SW 1271 (cell line): Measurements from ENCODE around the gene APAF1.
A peak's percentile ranks its signal among the peaks of the same experiment; 100 is the strongest.

Experiments used
- DNase-seq, 2 experiments: peaks; one replicate each; lab custom pipeline; 2025; lab: John Stamatoyannopoulos, UW

APAF1 gene

DNA sequence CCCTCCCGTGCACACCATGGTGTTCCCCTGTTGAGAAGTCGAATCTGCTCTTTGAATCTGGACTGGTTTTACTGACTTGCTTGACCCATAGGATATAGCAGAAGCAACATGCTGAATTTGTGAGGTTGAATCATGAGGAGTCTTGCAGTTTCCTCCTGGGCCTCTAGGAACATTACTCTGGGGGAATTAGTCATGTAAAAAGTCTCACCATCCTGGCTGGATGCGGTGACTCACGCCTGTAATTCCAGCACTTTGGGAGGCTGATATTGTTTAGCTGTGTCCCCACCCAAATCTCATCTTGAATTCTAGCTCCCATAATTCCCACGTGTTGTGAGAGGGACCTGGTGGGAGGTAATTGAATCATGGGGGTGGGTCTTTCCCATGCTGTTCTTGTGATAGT, 110.8 kb downstream of the APAF1 start:
- DNase-seq: peak in 1 of 2 experiments; percentile 27

DNA sequence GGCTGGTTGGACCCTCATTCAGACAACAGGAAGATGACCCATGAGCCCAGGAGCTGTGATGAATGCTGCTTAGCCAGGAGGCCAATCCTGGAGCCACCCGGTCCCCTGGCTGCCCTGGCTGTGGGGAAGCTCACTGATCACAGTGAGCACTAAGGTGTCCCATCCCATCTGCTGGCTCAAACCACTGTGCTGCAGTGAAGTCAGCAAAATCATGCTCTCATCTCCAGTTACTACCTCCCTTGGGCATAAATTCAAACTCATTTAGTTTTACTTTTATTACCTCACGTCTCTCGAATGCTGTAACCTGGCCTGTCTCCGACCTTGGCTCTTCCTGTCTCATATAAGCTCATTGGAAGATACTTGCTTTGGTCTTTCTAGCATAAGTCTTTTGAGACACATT, 112.4 kb downstream of the APAF1 start:
- no peak for DNase-seq

DNA sequence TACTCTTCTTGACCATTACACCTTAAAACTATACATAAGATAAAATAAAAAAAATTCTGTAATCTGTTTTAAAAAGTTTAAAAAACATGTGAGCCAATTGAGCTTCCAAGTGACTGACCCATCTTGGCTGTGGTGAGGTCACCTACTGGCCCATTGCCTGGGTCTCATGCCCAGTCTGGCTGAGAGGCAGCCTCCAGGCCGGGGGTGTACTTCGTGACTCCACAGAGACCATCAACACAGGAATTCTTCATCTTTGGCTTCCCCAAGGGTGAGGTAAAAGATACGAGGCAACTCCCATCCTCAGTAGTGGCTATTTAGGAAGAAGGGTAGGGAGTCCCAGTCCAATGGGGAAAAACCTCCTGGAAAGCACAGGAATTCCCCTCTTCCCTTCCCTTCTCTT, 113.2 kb downstream of the APAF1 start:
- DNase-seq: no peak

DNA sequence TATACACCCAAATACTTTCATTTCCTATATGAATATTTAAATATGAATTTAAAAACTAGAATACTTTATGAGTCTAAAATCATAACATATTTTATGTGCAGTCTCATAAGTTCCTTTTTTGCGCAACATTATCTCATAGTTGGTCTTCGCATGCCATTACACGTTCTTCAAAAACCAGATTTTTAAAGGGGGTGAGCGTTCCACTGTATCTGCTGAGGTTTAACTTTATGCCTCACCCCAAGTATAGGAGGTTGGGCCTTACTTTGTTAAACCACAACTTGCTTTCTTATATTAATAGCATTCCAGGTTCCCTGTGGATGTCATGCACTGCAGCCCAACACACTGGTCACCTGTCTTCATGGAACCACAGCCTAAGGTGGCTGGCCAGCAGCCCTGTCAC, 118.6 kb downstream of the APAF1 start:
- no peak for DNase-seq

DNA sequence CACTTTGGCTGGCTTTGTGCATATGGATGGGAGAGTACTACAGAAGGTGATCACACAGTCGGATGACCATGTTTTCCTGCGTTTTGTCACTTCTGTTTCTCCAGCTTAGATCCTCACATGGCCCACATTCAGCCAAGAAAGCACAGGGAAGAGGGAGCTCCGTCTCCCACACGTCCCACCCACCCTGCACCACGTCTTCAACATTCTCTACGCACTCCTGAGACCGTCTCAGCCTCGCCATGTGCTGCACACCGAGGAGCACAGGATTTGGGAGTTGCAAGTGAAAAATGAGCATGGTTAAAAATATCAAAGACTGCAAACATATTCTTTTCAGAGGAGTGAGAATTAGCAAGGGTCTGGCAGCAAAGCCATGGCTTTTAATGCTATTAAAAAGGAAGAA, 122.2 kb downstream of the APAF1 start:
- DNase-seq: no peak

DNA sequence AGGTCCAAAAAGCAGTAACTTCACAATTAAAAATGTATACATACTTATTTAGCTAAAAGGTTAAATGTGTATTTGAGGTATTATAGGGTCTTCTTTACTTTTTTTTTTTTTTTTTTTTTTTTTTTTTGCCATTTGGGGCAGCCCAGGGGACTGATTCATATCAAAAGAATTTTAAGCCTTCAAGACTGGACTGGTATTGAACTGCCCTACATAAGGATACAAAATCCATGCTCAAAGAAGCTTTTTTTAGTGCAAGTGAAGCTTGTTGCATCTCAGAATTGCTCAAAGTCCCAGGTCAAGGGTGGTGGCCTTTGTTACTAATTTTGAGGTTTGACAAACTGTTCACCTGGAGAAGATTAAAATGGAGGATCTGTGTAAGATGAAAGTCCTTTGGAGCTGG, 124.0 kb downstream of the APAF1 start:
- no peak for DNase-seq

DNA sequence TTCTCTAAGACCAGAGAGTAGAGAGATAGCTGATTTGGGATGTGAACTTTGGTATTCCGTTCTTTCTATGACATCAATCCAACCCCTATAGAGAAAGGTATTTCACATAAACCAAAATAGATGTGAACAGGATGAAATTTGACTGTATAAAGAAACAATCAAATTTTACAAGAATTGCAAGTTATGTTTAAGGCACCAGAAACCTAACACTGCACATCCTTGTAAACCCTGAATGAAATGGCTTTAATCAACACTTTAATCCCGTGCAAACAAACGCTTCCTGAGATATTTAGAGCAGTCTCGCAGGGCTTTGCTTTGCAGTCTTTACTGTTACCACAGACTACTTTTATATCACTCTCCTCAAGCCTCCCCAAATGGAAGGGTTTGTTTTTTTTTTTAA, 125.1 kb downstream of the APAF1 start:
- DNase-seq: no peak

DNA sequence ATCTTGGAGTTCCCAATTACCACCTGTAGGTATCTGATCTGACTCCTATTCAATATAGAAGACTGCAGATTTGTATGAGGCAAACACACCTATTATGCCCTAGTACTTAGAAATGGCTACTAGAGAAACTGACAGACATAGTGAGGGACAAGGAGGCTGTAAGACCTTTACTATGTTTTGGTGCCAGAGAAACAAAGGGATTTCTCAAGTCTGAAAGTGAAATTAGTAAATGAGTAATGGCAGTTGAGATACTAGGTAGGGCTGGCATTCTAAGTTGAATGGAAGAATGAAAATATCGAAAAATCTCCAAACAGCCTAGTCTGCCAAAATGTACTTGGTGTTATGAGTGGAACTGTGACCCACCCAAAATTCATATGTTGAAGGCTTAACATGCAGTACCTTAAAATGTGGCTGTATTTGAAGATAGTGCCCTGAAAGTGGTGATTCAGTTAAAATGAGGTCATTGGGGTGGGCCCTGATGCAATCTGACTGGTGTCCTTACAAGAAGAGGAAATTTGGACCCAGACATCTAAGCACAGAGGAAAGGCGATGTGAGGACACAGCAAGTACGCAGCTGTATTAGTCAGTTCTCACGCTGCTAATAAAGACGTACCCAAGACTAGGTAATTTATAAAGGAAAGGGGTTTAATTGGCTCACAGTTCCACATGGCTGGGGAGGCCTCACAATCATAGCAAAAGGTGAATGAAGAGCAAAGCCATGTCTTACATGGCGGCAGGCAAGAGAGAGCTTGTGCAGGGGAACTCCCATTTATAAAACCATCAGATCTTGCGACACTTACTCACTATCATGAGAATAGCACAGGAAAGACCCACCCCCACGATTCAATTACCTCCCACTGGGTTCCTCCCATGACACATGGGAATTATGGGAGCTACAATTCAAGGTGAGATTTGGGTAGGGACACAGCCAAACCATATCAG, 127.0 kb downstream of the APAF1 start:
- DNase-seq: no peak

DNA sequence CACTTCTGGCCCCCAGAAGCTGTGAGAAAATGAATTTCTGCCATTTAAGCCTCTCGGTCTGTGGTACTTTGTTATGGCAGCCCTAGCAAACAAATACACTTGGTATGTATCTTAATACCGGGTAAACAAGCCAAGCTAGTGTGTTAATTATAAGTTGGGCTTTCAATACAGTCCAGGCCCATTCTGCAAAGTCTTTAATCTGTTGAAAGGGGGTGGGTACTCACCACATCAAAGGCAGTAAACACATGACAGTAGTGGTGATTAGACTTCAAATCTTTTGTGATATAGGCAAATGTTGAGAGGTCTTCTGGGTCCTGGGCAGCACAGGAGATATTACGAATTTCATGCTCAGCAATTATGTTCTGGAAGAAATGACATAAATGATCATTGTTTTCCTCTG, 127.7 kb downstream of the APAF1 start:
- no peak for DNase-seq

DNA sequence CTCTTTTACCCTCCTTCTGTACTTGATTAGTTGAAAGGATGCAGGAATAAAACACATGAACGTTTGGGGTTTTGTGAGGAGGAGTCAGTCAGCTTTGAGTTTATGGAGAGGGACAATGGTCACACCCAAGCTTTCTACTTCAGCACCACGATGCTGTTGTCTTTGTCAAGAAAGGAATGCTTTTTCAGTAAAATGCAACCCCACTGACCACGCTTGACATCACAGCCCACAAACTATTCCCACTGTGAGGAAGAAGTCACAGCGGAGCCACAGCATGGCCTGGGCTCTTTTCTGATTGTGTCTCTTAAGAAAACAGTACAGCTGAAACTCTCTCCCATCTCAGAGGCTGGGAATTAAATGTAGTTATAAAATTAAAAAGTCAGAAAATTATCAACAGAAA, 135.2 kb downstream of the APAF1 start:
- no peak for DNase-seq

DNA sequence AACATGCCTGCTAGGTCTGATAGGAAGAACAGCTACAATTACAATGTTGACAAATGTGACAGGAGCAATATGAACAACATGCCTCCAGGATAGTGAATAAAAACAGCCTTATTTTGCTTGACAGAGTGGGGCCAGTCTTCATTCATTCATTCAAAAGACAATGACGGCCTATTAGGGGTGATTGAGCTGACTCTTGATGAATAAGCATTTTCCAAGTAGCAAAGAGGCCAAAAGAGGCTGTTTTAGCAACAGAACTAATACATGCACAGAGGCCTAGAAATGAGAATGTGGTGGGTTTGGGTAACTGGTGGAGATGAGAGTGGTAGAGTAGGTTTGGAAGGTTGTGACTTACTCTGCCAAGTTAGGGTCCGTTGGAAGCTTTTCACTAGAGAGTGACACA, 138.3 kb downstream of the APAF1 start:
- DNase-seq: no peak
